ENCODE results near the gene UBE2D2. TPM values are rescaled to one million over a fixed set of nuclear protein-coding genes. Genes with fewer than 3 reads are reported as not detected.
A peak's percentile ranks its signal among the peaks of the same experiment; 100 is the strongest.

The UBE2D2 gene
- total and polyA plus RNA-seq, 3 donors from 2014 or later = 102 to 386 (median 116) TPM

GRCh38 chr5:139670369-139671095 lies 109.4 kb downstream of the UBE2D2 start:
- H3K4me3 ChIP-seq = no peak overlapping the region

GRCh38 chr5:139671096-139671841 lies 110.1 kb downstream of the UBE2D2 start:
- no peaks in the 10 kb centered on the region for H3K9me3 ChIP-seq
- peak overlapping the region in 1 of 2 donors; percentile 82 for H3K27ac ChIP-seq
- no peaks in the 10 kb centered on the region for H3K36me3 ChIP-seq (ENCODE audit: low read depth, missing control alignments)
- H3K4me1 ChIP-seq = peaks cover 55% of the 10 kb centered on the region
- no peak for DNase-seq
- intact Hi-C loops (cut with DNase I; ENCODE audit: low total_unique reads) = no loop called here
- H3K4me3 ChIP-seq = no peak overlapping the region
- TF ChIP-seq CTCF (IDR thresholded peaks at IDR 0.05) = no peak
- whole genome bisulfite sequencing, 2 donors = 68 to 72% methylated on average over 6 to 20 of the region's 20 CpGs
- H3K27me3 ChIP-seq = no peaks in the 10 kb centered on the region

More at GRCh38 chr5:139670369-139671095, 109.4 kb downstream of the UBE2D2 start:
- H3K9me3 ChIP-seq = no peaks in the 10 kb centered on the region
- H3K27me3 ChIP-seq = no peaks in the 10 kb centered on the region
- H3K36me3 ChIP-seq (ENCODE audit: low read depth, missing control alignments) = no peaks in the 10 kb centered on the region
- DNase-seq = peak; percentile 45
- WGBS, 2 donors = 64 to 86% methylated on average over 7 to 16 of the region's 16 CpGs
- TF ChIP-seq POLR2A (IDR thresholded peaks at IDR 0.05) (no peak), CTCF (IDR thresholded peaks at IDR 0.05) (no peak)
- intact Hi-C loops (cut with DNase I; ENCODE audit: low total_unique reads) = no loop called here
- H3K4me1 ChIP-seq = peaks cover 62% of the 10 kb centered on the region
- peak overlapping the region; percentile 82 to 94 for H3K27ac ChIP-seq

- DNase-seq = no peak
- Histone ChIP-seq H3K36me3 (ENCODE audit: low read depth, missing control alignments) (no peaks in the 10 kb centered on the region), H3K27ac (no peak overlapping the region), H3K4me3 (no peak overlapping the region), H3K27me3 (no peaks in the 10 kb centered on the region), H3K9me3 (no peaks in the 10 kb centered on the region), H3K4me1 (peaks cover 32% of the 10 kb centered on the region)
- 74 to 100% methylated on average over 2 to 4 of the region's 4 CpGs for WGBS, 2 donors
- no peak for TF ChIP-seq CTCF (IDR thresholded peaks at IDR 0.05)
- TF ChIP-seq POLR2A (IDR thresholded peaks at IDR 0.05) = no peak
- intact Hi-C loops (cut with DNase I; ENCODE audit: low total_unique reads) = no loop called here
These were observed 114.1 kb downstream of the UBE2D2 start for GRCh38 chr5:139675213-139675612.

- WGBS, 2 donors = 81 to 82% methylated on average over 4 of the region's 4 CpGs
- no peak for TF ChIP-seq CTCF (IDR thresholded peaks at IDR 0.05)
- H3K4me1 ChIP-seq = peaks cover 26% of the 10 kb centered on the region
- no peaks in the 10 kb centered on the region for H3K36me3 ChIP-seq (ENCODE audit: low read depth, missing control alignments)
- H3K27ac ChIP-seq = no peak overlapping the region
- no peaks in the 10 kb centered on the region for H3K27me3 ChIP-seq
- no peak for DNase-seq
- intact Hi-C loops (cut with DNase I; ENCODE audit: low total_unique reads) = no loop called here
- H3K9me3 ChIP-seq = no peaks in the 10 kb centered on the region
- no peak overlapping the region for H3K4me3 ChIP-seq
These were observed 114.7 kb downstream of the UBE2D2 start for GRCh38 chr5:139675825-139676224.

All from testis (tissue), 3 donors.